ENCODE data around the gene CFDP1. TPM values are rescaled to one million over a fixed set of nuclear protein-coding genes. Genes with fewer than 3 reads are reported as not detected.

CFDP1 gene
- total and polyA plus RNA-seq, 2 of the 13 experiments (the other 11 are each of a cell fraction or from before 2014, with no cell fraction given): 78.6 to 153 TPM

DNA sequence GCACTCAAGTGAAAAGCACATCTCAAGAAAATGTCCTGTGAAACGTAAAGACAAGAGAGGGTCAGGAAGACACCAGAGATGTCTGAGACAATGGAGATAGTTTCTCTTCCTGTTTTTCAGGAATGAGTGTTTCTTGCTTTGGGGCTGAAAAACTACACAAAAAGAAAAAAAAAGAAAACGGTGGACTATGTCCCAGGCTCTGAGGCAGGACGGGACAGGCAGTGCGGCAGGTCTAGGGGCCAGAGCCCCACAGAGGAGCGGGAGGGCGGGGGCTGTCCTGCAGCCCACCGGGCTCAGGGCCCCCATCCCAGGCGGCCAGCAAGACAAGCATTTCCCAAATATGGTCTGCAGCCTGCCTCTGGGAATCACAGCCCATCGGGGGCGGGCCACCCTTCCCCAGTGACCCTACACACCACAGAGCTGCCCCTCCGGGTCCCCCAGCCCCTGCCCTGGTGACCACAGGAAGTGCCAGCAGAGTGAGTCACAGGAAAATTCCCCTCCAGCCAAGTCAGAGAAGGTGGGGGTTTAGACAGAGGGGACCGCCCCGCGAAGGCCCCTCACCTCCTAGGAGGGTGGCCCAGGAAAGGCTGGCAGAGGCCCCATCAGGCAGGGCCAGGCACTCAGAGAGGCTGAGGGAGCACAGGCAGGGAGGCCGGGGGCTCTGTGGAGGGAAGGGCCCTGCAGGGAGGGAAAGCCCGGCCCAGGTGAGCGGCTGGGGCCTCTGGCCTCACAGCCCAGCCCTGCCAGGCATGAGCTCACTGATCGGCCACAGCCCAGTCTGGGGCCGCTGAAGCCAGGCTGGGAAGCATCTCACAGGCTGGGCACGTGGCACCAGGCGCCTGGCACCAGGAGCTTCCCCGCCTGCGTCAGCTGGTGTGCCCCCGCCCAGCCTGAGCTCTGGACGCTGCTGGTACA, 188.2 kb downstream of the CFDP1 start (continued):
- TF ChIP-seq, protein P1, sequence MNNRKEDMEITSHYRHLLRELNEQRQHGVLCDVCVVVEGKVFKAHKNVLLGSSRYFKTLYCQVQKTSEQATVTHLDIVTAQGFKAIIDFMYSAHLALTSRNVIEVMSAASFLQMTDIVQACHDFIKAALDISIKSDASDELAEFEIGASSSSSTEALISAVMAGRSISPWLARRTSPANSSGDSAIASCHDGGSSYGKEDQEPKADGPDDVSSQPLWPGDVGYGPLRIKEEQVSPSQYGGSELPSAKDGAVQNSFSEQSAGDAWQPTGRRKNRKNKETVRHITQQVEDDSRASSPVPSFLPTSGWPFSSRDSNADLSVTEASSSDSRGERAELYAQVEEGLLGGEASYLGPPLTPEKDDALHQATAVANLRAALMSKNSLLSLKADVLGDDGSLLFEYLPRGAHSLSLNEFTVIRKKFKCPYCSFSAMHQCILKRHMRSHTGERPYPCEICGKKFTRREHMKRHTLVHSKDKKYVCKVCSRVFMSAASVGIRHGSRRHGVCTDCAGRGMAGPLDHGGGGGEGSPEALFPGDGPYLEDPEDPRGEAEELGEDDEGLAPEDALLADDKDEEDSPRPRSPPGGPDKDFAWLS (CRISPR knock-in tag; IDR thresholded peaks at IDR 0.05; ENCODE audit: borderline replicate concordance): peak; percentile 88; the same call in 1 of the 2 replicates
- peak; percentile 98 for TF ChIP-seq ZNF670 (CRISPR knock-in tag; IDR thresholded peaks at IDR 0.05; ENCODE audit: borderline replicate concordance)
- TF ChIP-seq MYC (CRISPR knock-in tag; IDR thresholded peaks at IDR 0.05; ENCODE audit: borderline replicate concordance): peak; percentile 90
- TF ChIP-seq, protein P2, sequence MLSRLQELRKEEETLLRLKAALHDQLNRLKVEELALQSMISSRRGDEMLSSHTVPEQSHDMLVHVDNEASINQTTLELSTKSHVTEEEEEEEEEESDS (CRISPR knock-in tag; IDR thresholded peaks at IDR 0.05; ENCODE audit: borderline replicate concordance): no peak
- TF ChIP-seq, protein P3, sequence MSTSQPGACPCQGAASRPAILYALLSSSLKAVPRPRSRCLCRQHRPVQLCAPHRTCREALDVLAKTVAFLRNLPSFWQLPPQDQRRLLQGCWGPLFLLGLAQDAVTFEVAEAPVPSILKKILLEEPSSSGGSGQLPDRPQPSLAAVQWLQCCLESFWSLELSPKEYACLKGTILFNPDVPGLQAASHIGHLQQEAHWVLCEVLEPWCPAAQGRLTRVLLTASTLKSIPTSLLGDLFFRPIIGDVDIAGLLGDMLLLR (CRISPR knock-in tag; IDR thresholded peaks at IDR 0.05): peak; percentile 83
- TF ChIP-seq, protein P4, sequence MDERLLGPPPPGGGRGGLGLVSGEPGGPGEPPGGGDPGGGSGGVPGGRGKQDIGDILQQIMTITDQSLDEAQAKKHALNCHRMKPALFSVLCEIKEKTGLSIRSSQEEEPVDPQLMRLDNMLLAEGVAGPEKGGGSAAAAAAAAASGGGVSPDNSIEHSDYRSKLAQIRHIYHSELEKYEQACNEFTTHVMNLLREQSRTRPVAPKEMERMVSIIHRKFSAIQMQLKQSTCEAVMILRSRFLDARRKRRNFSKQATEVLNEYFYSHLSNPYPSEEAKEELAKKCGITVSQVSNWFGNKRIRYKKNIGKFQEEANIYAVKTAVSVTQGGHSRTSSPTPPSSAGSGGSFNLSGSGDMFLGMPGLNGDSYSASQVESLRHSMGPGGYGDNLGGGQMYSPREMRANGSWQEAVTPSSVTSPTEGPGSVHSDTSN (CRISPR knock-in tag; IDR thresholded peaks at IDR 0.05): no peak
- TF ChIP-seq, protein P5, sequence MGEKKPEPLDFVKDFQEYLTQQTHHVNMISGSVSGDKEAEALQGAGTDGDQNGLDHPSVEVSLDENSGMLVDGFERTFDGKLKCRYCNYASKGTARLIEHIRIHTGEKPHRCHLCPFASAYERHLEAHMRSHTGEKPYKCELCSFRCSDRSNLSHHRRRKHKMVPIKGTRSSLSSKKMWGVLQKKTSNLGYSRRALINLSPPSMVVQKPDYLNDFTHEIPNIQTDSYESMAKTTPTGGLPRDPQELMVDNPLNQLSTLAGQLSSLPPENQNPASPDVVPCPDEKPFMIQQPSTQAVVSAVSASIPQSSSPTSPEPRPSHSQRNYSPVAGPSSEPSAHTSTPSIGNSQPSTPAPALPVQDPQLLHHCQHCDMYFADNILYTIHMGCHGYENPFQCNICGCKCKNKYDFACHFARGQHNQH (CRISPR knock-in tag; IDR thresholded peaks at IDR 0.05): peak; percentile 99
- peak; percentile 3; the same call in 1 of the 2 replicates for TF ChIP-seq ZNF138 (CRISPR knock-in tag; IDR thresholded peaks at IDR 0.05; ENCODE audit: low read depth)
- peak; percentile 75; the same call in 1 of the 2 replicates for TF ChIP-seq CBX5 (CRISPR knock-in tag; IDR thresholded peaks at IDR 0.05; ENCODE audit: borderline replicate concordance)
- no peak; a peak in 2 of 4 replicates for TF ChIP-seq MAFK (conservative IDR thresholded peaks at IDR 0.05 in 1 of 2, IDR thresholded peaks at IDR 0.05 in 1 of 2; ENCODE audit: low read length in 2 of 2)
- peak; percentile 12; the same call in 1 of the 2 replicates for TF ChIP-seq CREB1 (IDR thresholded peaks at IDR 0.05)
- no peak for TF ChIP-seq CREB1 (CRISPR knock-in tag; IDR thresholded peaks at IDR 0.05)
- TF ChIP-seq ZNF510 (CRISPR knock-in tag; IDR thresholded peaks at IDR 0.05; ENCODE audit: low read depth): no peak
- TF ChIP-seq RELA (CRISPR knock-in tag; IDR thresholded peaks at IDR 0.05): peak; percentile 99
- TF ChIP-seq NFKB2 (CRISPR knock-in tag; IDR thresholded peaks at IDR 0.05; ENCODE audit: borderline replicate concordance): peak; percentile 89
- TF ChIP-seq, protein P6, sequence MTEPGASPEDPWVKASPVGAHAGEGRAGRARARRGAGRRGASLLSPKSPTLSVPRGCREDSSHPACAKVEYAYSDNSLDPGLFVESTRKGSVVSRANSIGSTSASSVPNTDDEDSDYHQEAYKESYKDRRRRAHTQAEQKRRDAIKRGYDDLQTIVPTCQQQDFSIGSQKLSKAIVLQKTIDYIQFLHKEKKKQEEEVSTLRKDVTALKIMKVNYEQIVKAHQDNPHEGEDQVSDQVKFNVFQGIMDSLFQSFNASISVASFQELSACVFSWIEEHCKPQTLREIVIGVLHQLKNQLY (CRISPR knock-in tag; IDR thresholded peaks at IDR 0.05): peak; percentile 86
- TF ChIP-seq ZNF225 (CRISPR knock-in tag; IDR thresholded peaks at IDR 0.05): no peak; the same call in 1 of the 2 replicates
- 0 out of 2 replicates have a peak, but pooled peaks have one; percentile 26 for TF ChIP-seq ZSCAN12 (CRISPR knock-in tag; IDR thresholded peaks at IDR 0.05)
- TF ChIP-seq RFX3 (CRISPR knock-in tag; IDR thresholded peaks at IDR 0.05): no peak; the same call in 1 of the 2 replicates
- peak; percentile 91 for TF ChIP-seq NCOA2 (CRISPR knock-in tag; IDR thresholded peaks at IDR 0.05)
- TF ChIP-seq ZBTB8A (CRISPR knock-in tag; IDR thresholded peaks at IDR 0.05; ENCODE audit: borderline replicate concordance, low read depth): no peak; the same call in 1 of the 2 replicates
- TF ChIP-seq, protein P7, sequence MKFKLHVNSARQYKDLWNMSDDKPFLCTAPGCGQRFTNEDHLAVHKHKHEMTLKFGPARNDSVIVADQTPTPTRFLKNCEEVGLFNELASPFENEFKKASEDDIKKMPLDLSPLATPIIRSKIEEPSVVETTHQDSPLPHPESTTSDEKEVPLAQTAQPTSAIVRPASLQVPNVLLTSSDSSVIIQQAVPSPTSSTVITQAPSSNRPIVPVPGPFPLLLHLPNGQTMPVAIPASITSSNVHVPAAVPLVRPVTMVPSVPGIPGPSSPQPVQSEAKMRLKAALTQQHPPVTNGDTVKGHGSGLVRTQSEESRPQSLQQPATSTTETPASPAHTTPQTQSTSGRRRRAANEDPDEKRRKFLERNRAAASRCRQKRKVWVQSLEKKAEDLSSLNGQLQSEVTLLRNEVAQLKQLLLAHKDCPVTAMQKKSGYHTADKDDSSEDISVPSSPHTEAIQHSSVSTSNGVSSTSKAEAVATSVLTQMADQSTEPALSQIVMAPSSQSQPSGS (CRISPR knock-in tag; IDR thresholded peaks at IDR 0.05): peak; percentile 89

Data from HepG2 (cell line).